ENCODE data around the gene RASD1.

GRCh38 chr17:17511881-17512858 lies 16.0 kb upstream of the RASD1 start:
- TF ChIP-seq EP300 (IDR thresholded peaks at IDR 0.05; ENCODE audit: low read depth) (no peak), POLR2A (IDR thresholded peaks at IDR 0.05) (no peak), CTCF (IDR thresholded peaks at IDR 0.05) (no peak), POLR2AphosphoS5 (IDR thresholded peaks at IDR 0.05) (no peak)

Measured in transverse colon (tissue), 4 donors.